ENCODE data around the gene FAF1.

Gene FAF1

DNA sequence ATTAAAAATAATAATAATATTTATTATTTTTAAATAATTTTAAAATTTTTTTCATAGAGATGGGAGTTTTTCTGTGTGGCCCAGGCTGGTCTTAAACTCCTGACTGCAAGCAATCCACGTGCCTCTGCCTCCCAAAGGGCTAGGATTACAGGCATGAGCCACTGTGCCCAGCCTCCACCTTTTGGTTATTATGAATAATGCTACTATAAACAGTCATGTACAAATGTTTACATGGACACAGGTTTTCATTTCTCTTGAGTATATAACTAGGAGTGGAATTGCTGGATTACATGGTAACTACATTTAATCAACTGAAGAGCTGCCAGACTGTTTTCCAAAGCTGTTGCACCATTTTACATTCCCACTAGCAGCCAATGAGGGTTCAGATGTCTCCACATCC, 433.6 kb downstream of the FAF1 start:
- no peak for DNase-seq

- DNase-seq: no peak
Measured at GRCh38 chr1:50523548-50523947, 436.5 kb downstream of the FAF1 start.

DNA sequence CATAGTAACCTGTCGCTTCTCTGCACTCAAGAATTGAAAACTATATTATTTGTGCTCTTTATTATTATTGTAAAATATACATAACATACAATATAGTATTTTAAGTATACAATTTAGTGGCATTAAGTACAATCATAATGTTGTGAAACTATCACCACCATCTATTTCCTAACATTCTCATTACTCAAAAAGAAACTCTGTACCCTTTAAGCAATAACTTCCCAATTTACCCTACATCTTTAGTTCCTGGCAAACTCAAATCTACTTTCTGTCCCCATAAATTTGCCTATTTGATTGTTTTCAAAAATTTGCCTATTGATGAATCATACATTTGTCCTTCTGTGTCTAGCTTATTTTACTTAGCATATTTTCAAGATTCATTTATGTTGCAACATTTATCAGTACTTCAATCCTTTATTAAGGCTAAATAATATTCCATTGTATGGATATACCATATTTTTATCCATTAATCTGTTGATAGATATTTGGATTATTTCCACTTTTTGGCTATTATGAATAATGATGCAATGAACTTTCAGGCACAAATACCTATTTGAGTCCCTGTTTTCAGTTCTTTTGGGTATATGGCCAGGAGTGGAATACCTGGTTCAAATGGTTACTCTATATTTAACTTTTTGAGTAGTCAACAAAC, 437.2 kb downstream of the FAF1 start:
- DNase-seq: no peak

DNA sequence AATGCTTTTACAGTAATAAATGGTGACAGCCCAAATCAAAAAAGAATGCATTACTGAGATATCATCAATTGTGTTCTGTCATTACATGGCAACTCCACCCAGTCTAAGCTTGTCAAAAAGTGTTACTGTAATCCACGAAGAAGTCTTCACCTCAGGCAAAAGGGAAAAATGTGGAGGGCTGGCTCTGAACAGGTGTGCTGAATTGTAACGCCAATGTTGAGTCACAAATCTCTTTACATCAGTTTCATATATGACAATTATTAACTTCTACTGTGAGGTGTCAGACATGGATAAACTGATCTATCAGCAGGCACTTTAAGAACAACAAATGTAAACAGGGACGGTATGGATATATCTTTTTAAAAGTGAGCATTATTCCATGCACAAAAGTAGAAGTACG, 438.4 kb downstream of the FAF1 start:
- no peak for DNase-seq

DNA sequence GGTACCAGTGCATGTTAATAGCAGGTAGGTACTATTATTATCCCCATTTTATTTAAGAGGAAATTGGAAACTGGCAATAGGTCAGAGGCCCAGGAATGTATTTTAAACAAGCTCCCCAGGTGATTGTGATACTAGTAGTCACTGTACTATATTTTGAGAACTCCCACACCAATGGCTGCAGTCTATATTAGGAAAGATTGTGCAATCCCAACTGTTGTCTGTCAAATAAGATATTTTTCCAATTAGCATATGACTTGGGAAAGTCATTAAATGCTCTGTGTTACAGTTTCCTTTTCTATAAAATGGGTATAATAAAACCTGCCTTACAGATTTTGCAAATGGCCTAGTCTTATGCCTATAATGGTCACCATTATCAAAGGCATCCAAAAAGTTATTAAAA, 442.6 kb downstream of the FAF1 start:
- DNase-seq: no peak

- no peak for DNase-seq
Measured at GRCh38 chr1:50516056-50516455, 444.0 kb downstream of the FAF1 start.

- no peak for DNase-seq
Measured at GRCh38 chr1:50508040-50508586, 452.0 kb downstream of the FAF1 start.

GRCh38 chr1:50505427-50505826, 454.6 kb downstream of the FAF1 start:
- DNase-seq: no peak

- DNase-seq: no peak
Measured at GRCh38 chr1:50503515-50503914, 456.6 kb downstream of the FAF1 start.

DNA sequence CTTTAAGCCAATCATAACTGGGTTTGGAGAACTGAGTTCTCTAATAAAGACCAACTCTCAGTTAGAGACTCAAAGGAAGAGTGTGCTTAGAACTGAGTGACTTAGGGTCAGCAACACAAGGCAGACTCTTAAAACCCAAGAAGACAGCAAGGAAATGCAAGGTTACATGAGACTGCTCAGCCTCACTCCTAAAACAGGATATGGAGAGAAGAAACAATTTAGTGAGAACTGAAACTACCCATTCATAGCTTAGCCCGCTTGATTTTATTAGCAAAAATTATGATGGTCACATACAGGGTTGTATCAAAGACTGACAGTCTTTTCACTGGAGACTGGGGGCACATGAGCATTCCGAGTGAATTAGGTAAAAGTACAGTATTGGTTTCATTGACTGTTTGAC, 457.9 kb downstream of the FAF1 start:
- no peak for DNase-seq

- no peak for DNase-seq
Measured at GRCh38 chr1:50497007-50497406, 463.1 kb downstream of the FAF1 start.

- no peak for DNase-seq
Measured at GRCh38 chr1:50493710-50494109, 466.4 kb downstream of the FAF1 start.

DNA sequence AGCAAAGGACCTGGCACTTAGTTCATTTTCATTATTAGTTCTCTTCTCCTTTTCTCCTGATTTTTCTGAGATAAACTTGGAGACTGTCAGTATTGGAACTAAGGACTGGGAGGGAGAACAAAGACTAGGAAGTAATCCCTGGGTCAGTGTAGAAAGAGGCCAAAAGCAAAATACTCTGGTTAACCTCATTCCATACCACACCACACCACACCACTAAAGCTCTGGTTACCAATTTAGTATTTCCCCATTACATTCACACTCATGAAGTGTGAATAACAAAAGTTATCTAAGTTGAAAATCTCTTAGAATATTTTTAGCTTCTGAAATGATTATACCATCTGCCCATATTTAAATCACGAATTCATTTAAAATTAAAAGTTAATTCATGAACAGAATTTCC, 467.9 kb downstream of the FAF1 start:
- no peak for DNase-seq

- DNase-seq: no peak
Measured at GRCh38 chr1:50491142-50491541, 468.9 kb downstream of the FAF1 start.

- DNase-seq: no peak
Measured at GRCh38 chr1:50490640-50491039, 469.4 kb downstream of the FAF1 start.

GRCh38 chr1:50488876-50489275, 471.2 kb downstream of the FAF1 start:
- no peak for DNase-seq

- no peak for DNase-seq
Measured at GRCh38 chr1:50488356-50488755, 471.7 kb downstream of the FAF1 start.

DNA sequence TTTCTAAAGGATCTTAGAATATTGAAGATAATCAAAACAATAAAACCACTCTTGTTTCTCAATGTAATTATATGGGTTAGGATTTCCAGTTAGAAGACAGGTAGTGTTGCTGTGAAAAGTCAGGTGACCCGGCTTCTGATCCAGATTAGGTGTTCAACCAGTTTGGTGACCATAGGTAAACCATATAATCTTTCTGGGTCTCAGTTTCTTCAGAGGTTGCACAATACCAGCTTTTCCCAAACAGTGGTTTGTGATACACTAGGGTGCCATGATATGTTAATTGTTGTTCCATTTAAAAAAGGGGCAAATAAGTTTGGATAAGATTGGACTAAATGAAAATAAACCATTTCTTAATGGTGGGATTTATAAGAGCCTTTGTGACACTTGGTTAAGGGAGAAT, 472.3 kb downstream of the FAF1 start:
- DNase-seq: no peak

DNA sequence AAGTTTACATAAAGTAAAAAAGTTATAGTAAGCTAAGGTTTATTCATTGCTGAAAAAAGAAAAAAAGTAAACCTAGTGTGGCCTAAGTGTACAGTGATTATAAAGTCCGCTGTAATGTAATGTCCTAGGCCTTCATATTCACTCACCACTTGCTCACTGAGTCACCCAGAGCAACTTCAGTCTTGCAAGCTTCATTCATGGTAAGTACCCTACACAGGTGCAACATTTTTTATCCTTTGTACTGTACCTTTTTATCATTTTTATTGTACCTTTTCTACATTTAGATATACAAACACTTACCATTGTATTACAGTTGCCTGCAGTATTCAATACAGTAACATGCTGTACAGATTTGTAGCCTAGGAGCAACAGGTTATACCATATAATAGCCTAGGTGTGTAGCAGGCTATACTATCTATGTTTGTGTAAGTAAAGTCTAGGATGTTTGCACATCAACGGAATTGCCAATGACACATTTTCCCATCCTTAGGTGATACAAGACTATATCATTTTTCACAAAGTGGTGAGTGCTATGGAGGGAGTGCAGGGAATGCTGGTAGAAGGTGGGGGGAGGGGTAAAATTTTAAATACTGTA, 478.8 kb downstream of the FAF1 start:
- no peak for DNase-seq

- no peak for DNase-seq
Measured at GRCh38 chr1:50476800-50477199, 483.3 kb downstream of the FAF1 start.

GRCh38 chr1:50474859-50475809, 484.9 kb downstream of the FAF1 start:
- no peak for DNase-seq

DNA sequence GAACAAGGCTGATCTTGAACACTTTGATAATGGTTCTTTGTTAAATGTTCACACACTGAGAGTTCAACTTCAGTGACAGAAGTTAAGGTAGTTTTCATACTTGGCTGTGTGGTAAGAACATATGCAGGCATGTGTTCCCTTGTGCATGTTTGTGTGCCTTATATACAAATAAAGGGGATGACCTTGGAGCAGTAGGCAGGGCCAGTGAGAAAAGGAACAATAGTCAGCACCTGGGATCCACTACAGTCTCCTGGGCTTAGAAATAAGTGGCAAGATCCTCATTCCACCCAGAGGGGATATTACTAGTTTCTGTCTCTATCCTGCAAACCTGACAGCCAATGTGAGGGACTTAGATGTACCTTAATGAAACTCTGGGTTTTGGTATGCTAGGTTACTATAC, 486.6 kb downstream of the FAF1 start:
- no peak for DNase-seq

- DNase-seq: no peak
Measured at GRCh38 chr1:50471967-50472366, 488.1 kb downstream of the FAF1 start.

- DNase-seq: no peak
Measured at GRCh38 chr1:50462964-50463363, 497.1 kb downstream of the FAF1 start.
